Skeletal muscle cell (primary cell): ENCODE data around the gene NXF1.
"Not testable (repeated sequence)": the region's sequence is repeated elsewhere in the genome, so short reads cannot be mapped to it uniquely, and the experiment has no call there.

ENCODE experiments used
- DNase-seq: peaks from one replicate; pipeline ENCODE4 v3.0.0-alpha.2; 2010; ENCODE audit warnings: low read depth
- H3K4me3 ChIP-seq: 2 replicates; pipeline ENCODE4 v1.5.1; 2011; ENCODE audit warnings: low read depth, mild to moderate bottlenecking, control low read depth, low read length, moderate library complexity

Gene NXF1

GRCh38 chr11:62752994-62753735, 52.1 kb downstream of the NXF1 start:
- DNase-seq: no peak
- peak overlapping the region; percentile 67 for H3K4me3 ChIP-seq

DNA sequence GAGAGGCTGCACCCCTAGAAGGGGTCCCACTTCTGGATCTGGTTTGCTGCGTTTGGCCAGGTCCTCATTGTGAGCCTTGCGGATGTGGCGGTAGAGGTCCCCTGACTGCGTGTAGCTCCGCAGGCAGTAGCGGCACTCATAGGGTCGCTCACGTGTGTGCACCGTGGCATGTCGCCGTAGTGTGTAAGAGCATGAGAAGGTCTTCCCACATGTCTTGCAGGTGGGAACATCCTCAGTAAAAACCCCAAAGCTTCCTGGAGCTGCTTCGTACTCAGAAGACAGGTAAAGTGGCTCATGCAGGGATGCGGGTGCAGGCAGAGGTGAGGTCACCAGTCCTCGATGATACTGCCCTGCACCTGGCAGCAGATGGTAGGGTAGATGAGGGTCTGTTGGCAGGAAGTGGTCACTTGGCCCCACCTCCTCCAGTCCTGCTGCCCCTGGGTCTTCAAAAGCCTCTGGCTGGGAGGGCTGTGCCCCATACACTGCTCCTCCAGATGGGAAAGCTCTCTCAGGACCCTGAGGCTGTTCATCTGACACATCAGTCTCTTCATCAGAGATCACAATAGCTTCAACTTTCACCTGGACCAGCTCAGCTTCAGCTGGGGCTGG, 53.0 kb downstream of the NXF1 start:
- DNase-seq: no peak
- H3K4me3 ChIP-seq: no peak overlapping the region

DNA sequence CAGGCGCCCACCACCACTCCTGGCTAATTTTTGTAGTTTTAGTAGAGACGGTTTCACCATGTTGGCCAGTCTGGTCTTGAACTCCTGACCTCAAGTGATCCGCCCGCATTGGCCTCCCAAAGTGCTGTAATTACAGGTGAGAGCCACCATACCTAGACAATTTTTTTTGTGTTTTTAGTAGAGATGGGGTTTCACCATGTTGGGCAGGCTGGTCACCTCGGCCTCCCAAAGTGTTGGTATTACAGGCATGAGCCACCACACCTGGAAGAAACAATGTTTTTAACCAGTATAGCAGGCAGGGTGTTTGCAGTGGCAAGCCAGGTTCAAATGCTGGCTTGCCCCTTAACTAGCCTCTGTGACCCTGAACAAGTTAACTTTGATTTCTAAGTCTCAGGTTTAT, 55.3 kb downstream of the NXF1 start:
- DNase-seq, H3K4me3 ChIP-seq: not testable (repeated sequence)

DNA sequence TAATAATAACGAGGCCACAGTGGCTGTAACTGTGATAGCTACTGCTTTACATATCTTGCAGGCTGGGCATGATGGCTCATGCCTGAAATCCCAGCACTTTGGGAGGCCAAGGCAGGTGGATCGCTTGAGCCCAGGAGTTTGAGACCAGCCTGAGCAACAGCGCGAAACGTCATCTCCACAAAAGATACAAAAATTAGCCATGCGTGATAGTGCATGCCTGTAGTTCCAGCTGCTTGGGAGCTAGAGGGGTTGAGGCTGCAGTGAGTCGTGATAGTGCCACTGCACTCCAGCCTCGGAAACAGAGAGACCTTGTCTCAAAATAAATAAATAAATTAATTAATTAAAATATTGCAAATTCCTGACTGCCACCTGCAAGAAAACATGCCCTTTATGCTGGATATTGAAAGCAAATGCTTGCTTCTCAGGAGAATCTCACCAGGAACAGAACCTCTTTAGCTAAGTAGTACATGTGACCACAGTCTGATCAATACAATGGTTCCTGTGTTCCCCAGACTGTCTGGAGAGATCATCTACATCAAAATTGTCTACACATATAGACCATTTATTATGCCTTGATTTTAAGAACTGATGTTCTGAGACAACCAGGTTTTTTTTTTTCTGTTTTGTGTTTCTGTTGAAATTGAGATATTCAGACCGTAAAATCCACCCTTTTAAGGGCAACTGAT, 57.6 kb downstream of the NXF1 start:
- no peak overlapping the region for H3K4me3 ChIP-seq
- DNase-seq: no peak
